HL-60/S4 treated with retinoic acid at 250 ng/mL for 4 days and 3 days (cell line): Measurements from ENCODE around the gene ENOSF1.

Source experiments
- in situ Hi-C: fragments of 300-500 bp; cut with MboI; formaldehyde crosslinking; loops from 2 replicates; pipeline ENCODE4 v1.7.0; 2022; ENCODE audit warnings: low sequenced_read_pairs

The ENOSF1 gene

DNA sequence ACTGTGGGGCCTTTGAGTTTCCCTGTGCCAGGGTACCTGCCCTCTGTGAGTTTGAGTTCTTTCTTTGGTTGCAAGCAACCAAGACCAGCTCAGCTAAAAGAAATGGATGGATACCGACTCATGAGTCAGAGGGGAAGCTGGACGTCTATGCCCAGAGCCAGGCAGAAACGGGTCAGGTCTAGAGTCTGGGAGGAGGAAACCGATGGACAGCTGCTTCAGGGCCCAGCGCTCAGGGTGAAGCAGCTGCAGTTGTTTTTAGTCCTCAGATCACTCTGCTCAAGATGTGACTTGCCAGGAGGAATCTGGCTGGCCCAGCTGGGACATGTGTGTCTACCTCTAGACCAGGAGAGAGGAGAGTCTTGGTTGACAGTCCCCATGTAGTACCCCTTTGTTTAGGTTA, 65.1 kb downstream of the ENOSF1 start:
- in situ Hi-C loops = loop anchor here (25.0 kb wide), 1 partner anchor 190 kb away; no protein-coding TSS in a partner anchor

DNA sequence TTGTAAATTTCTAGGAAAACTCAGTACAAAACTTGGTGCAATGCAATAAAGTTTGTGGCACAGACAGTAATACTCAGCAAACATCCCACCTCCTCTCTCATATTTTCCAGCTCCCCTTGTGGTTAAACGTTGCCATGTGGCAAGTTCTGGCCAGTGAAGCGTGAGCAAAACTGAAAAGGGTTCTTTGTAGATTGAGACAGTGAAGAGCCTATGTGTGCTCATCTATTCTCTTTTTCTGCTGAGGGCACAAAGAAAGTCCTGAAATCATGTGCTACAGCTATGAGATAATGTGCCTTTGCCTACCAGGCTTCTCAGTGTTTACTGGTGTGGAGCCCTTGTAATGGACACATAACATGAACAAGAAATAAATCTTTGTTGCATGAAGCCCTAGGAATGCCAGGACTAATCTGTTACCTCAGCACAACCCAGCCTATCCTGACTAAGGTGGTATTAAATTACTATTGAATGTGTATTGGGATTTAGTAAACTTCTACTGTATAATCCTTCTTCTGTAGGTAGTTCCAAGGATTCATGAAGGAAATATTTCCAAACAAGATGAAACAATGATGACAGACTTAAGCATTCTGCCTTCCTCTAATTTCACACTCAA, 67.9 kb downstream of the ENOSF1 start:
- in situ Hi-C loops = loop anchor here (25.0 kb wide), 1 partner anchor 193 kb away; no protein-coding TSS in a partner anchor

DNA sequence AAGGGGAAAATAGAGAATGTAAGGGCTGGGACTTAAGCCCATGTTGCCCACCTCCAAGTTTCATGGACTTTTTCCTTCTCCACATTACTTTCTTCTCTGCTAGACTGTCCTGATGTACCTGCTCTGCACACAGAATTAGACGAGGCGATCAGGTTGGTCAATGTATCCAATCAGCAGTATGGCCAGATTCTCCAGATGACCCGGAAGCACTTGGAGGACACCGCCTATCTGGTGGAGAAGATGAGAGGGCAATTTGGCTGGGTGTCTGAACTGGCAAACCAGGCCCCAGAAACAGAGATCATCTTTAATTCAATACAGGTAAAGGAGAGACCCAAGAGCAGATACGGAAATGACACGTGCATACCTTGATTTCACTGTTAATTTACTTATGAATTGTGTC, 71.2 kb downstream of the ENOSF1 start:
- in situ Hi-C loops = loop anchor here (25.0 kb wide), 1 partner anchor 196 kb away; no protein-coding TSS in a partner anchor

DNA sequence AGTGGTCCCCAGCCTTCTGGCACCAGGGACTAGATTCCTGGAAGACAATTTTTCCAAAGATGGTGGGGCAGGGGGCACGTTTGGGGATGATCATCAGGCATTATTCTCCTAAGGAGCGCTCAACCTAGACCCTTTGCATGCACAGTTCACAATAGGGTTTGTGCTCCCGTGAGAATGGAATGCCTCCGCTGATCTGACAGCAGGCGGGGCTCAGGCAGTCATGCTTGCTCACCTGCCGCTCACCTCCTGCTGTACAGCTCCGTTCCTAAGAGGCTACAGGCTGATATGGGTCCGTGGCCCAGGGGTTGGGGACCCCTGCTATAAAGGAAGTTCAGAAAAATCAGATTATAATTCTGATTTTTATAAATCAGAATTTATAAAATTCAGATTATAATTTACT, 77.3 kb downstream of the ENOSF1 start:
- in situ Hi-C loops = loop anchor here (25.0 kb wide), 1 partner anchor 202 kb away; no protein-coding TSS in a partner anchor

DNA sequence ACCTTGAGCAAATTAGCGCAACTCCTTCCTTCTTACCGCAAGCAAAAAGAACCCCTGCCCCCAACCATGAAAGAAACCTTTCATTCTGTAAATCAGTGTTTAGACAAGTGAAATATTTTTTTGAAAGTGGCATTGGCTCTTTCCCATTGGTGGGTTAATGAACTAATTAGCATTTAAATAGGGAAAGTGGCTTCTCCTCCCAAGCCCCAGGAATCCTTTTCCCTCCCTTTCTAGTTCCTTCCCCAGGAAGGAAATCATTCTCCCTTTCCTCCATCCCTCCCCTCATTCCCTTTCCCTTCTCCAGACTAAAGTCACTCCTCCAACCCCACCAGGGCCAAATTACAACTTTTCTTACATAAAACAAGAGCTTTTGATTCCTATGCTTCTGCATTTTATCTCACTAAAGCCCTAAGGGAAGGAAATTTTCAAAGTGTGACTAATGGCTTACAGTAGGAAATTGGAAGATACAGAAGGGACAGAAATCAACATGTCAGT, 77.8 kb downstream of the ENOSF1 start:
- in situ Hi-C loops = loop anchor here (25.0 kb wide), 1 partner anchor 203 kb away; no protein-coding TSS in a partner anchor

DNA sequence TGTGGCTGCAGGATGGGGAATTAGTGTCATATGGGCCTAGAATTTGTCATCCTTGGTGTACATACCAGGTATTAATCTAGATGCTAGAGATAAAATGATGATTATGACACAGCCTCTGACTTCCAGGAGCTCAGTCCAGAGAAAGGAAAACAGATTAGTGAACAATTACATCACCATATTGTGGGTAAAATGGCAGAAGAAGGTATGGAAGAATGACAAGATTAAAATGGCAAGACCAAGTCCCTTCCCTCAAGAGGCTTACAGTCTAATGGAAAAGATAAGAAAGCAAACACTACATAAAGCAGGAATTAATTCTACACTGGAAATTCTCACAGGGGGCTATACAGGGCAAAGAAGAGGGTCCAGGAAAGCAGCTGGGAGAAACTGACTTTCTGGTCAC, 80.9 kb downstream of the ENOSF1 start:
- in situ Hi-C loops = loop anchor here (25.0 kb wide), 1 partner anchor 206 kb away; no protein-coding TSS in a partner anchor

DNA sequence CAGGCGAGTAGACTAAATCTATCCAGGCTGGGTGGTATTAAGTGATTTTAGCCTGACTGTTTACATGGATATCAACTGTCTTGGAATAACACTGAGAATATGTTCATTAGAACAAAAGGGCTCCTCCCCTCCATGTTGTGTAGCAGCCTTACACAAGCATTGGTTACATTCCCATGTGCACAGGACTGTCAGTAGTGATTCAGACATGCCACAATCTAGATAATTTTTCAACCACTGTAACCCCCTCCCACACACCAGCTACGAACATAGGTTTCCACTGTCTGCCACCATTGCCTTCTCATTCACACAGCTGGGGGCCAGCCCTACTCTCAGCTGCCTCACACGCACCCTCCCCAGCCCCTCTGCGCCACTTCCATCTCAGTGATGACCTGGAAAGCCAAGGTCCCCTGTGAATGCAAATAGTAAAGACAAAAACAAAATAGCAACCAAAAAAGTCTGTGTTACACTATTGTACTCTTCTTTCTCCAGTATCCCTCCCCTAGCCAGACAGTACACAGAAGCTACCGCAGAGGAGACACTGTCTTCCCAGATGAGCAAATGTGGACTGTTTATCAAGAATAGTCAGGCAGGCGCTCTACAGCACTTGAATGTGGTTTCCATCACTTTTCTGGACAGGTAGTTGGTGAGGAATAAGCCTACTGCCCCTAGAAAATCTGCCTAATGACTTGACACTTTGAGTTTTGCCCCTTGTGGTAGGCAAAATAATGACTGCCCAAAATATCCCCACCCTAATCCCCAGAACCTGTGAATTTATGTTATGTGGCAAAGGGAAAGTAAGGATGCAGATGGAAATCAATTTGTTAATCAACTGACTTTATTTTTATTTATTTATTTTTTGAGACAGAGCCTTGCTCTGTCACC, 82.9 kb downstream of the ENOSF1 start:
- in situ Hi-C loops = loop anchor here (25.0 kb wide), 1 partner anchor 208 kb away; no protein-coding TSS in a partner anchor

DNA sequence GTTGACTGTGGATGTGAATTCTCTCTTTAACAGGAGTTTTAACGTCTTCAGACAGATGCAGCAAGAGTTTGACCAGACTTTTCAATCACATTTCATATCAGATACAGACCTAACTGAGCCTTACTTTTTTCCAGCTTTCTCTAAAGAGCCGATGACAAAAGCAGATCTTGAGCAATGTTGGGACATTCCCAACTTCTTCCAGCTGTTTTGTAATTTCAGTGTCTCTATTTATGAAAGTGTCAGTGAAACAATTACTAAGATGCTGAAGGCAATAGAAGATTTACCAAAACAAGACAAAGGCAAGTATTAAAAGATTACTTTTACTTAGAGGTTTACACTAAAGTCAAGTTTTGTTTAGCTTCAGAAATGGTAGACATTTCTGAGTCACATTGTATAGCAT, 85.2 kb downstream of the ENOSF1 start:
- in situ Hi-C loops = loop anchor here (25.0 kb wide), 1 partner anchor 210 kb away; no protein-coding TSS in a partner anchor

DNA sequence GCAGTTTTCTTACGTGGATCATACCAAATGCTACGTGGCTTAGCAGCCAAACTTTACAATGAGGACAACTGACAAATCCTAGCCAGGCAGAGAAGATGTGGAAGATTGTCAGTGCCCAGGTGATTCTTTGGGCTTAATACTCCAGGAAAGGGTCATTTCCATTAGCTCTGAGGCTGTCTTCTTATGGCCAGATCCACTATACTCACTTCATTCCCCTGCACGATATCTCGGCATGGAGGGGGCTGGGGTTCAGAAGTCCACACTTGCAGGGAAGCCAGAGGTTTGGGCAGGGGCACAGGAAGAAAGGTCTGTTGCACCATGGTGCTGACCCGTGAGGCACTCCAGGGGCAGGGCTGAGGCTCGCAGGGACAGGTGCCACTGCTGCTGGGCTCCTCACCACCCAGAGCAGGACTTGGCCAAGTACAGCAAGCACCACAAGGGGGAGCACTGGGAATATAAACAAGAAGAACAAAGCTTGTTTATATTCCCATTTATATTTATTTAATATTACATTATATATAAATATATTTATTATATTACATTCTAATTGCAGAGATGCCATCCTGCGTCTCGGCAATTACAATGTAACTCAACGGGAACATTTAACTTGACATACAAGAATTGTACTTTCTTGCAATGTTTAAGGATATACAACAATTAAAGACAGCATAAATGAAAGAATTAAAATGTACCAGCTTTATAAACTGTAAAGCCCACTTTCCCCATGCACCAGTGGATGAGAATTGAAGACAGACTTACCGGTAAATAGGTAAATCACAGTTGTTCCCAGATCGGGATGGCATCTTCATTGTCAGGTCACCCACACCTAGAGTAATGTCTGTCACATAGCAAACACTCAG, 88.4 kb downstream of the ENOSF1 start:
- in situ Hi-C loops = no loop called here

DNA sequence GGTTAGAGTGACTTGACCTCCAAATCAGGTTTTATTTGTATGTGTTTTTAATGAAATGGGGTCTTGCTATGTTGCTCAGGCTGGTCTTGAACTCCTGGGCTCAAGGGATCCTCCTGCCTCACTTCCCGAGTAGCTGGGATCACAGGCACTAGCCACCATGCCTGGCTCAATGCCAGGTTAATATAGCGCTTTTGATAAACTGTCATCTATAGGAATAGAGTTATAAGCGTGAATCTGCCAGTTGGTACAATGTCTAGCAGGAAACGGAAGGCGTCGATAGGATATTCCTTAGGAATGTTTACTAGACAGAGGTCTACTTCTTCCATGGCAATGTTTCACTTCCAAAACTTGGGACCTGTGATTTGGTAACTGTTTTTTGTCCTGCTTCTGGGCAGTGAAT, 90.1 kb downstream of the ENOSF1 start:
- in situ Hi-C loops = no loop called here

DNA sequence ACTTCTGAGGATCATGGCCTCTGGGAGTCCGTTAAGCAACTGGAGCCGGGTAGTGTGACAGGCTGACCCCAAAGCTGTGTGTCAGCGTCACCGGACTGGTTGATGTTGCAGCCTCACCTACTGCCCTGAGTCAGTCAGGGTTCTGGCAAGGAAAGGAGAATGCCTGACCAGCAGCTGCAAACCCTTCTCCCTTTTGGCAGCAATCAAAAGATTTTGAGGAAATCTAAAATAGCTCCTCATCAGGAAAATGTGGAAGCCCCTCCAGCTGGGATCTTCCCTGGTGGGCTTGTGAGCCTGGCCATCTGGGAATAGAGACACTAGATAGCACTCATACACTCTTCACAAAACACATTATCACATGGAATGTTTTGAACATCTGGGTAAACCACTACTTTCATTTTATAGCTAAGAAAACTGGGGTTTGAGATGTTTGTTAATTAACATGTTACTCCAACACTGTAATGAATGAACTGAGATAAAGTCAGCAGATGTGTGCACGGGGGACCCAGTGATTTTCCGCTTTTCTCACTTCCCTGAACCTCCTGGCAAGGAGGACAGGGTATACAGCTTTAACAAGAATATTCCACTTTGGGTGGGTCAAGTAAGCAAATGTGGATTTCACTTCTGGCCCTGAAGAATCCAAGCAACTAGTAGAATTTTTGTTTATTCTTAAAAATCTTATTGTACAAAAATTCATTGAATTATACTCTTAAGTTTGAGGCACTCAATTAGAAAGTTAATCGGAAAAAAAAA, 91.0 kb downstream of the ENOSF1 start:
- in situ Hi-C loops = no loop called here
